Upper lobe of right lung (tissue), 1 donor: ENCODE measurements around the gene LENEP. TPM values are rescaled to one million over a fixed set of nuclear protein-coding genes. Genes with fewer than 3 reads are reported as not detected.

ENCODE experiments used
- ATAC-seq: fragments of 200-7000 bp; cut with Tn5 transposase; one replicate; pipeline ENCODE4 v1.9.1; 2020; ENCODE audit warnings: mild to moderate bottlenecking, moderate library complexity
- DNase-seq: peaks from one replicate; pipeline ENCODE4 v3.0.0-alpha.2; 2020
- H3K27ac ChIP-seq: fragments of 200-600 bp; one replicate; pipeline ENCODE4 v1.8.0; 2022
- H3K27me3 ChIP-seq: fragments of 200-600 bp; one replicate; pipeline ENCODE4 v1.8.0; 2022; ENCODE audit warnings: mild to moderate bottlenecking
- H3K36me3 ChIP-seq: fragments of 200-600 bp; one replicate; pipeline ENCODE4 v1.8.0; 2022
- H3K4me1 ChIP-seq: fragments of 200-600 bp; one replicate; pipeline ENCODE4 v1.8.0; 2022
- H3K4me3 ChIP-seq: fragments of 200-600 bp; one replicate; pipeline ENCODE4 v1.8.0; 2022; ENCODE audit warnings: mild to moderate bottlenecking
- H3K9me3 ChIP-seq: fragments of 200-600 bp; one replicate; pipeline ENCODE4 v1.8.0; 2022
- intact Hi-C: fragments of 100-400 bp; cut with DNase I; formaldehyde crosslinking; loops from one replicate; pipeline ENCODE4 v1.11.0; 2022
- total RNA-seq: library from RNA; stranded (reverse); fragmentation: NEBNext Ultra II Directional; extraction: Animal tissue kit (Norgen Biotek cat#: 25700); gene quantifications from one replicate; pipeline ENCODE4 v1.2.1, GENCODE V29; 2021
- TF ChIP-seq, protein P1 (sequence below): fragments of 200-600 bp; IDR thresholded peaks from one replicate; pipeline ENCODE4 v1.8.0; 2022; ENCODE audit warnings: antibody characterized with exemption
- donor health status: DM: no; HTN: yes; CAD: no; lungs with severe emphysema.

Gene LENEP
- total RNA-seq, 1 donor from 2014 or later, result not detected

GRCh38 chr1:154958036-154958435, 35.4 kb upstream of the LENEP start:
- no peak overlapping the region for H3K4me3 ChIP-seq
- DNase-seq, result no peak
- no peaks in the 10 kb centered on the region for H3K27me3 ChIP-seq
- H3K27ac ChIP-seq, result no peak overlapping the region
- TF ChIP-seq, protein P1, sequence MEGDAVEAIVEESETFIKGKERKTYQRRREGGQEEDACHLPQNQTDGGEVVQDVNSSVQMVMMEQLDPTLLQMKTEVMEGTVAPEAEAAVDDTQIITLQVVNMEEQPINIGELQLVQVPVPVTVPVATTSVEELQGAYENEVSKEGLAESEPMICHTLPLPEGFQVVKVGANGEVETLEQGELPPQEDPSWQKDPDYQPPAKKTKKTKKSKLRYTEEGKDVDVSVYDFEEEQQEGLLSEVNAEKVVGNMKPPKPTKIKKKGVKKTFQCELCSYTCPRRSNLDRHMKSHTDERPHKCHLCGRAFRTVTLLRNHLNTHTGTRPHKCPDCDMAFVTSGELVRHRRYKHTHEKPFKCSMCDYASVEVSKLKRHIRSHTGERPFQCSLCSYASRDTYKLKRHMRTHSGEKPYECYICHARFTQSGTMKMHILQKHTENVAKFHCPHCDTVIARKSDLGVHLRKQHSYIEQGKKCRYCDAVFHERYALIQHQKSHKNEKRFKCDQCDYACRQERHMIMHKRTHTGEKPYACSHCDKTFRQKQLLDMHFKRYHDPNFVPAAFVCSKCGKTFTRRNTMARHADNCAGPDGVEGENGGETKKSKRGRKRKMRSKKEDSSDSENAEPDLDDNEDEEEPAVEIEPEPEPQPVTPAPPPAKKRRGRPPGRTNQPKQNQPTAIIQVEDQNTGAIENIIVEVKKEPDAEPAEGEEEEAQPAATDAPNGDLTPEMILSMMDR, result no peak
- ATAC-seq, result no peak
- peaks cover 53% of the 10 kb centered on the region for H3K4me1 ChIP-seq
- no peaks in the 10 kb centered on the region for H3K9me3 ChIP-seq
- peaks cover 13% of the 10 kb centered on the region for H3K36me3 ChIP-seq
- intact Hi-C loops, result no loop called here

- intact Hi-C loops, result no loop called here
- peaks cover 20% of the 10 kb centered on the region for H3K36me3 ChIP-seq
- ATAC-seq (no peak), DNase-seq (peak; percentile 61)
- TF ChIP-seq, protein P1, result no peak
- no peaks in the 10 kb centered on the region for H3K9me3 ChIP-seq
- H3K27ac ChIP-seq, result no peak overlapping the region
- no peaks in the 10 kb centered on the region for H3K27me3 ChIP-seq
- no peak overlapping the region for H3K4me3 ChIP-seq
- peaks cover 45% of the 10 kb centered on the region for H3K4me1 ChIP-seq
Observed at GRCh38 chr1:154958681-154959425, 34.5 kb upstream of the LENEP start.

GRCh38 chr1:154959426-154959780, 34.0 kb upstream of the LENEP start:
- TF ChIP-seq, protein P1, result no peak
- Histone ChIP-seq H3K9me3 (no peaks in the 10 kb centered on the region), H3K4me1 (peaks cover 40% of the 10 kb centered on the region), H3K27me3 (no peaks in the 10 kb centered on the region), H3K36me3 (peaks cover 23% of the 10 kb centered on the region), H3K4me3 (no peak overlapping the region), H3K27ac (no peak overlapping the region)
- intact Hi-C loops, result no loop called here
- no peak for DNase-seq
- ATAC-seq, result no peak

- Histone ChIP-seq H3K9me3 (no peaks in the 10 kb centered on the region), H3K4me1 (peaks cover 29% of the 10 kb centered on the region), H3K27me3 (no peaks in the 10 kb centered on the region), H3K36me3 (peaks cover 35% of the 10 kb centered on the region), H3K4me3 (peak overlapping the region; percentile 90), H3K27ac (peak overlapping the region; percentile 98)
- DNase-seq (no peak), ATAC-seq (no peak)
- intact Hi-C loops, result no loop called here
- TF ChIP-seq, protein P1, result no peak
Observed at GRCh38 chr1:154960446-154961136, 32.8 kb upstream of the LENEP start.

DNA sequence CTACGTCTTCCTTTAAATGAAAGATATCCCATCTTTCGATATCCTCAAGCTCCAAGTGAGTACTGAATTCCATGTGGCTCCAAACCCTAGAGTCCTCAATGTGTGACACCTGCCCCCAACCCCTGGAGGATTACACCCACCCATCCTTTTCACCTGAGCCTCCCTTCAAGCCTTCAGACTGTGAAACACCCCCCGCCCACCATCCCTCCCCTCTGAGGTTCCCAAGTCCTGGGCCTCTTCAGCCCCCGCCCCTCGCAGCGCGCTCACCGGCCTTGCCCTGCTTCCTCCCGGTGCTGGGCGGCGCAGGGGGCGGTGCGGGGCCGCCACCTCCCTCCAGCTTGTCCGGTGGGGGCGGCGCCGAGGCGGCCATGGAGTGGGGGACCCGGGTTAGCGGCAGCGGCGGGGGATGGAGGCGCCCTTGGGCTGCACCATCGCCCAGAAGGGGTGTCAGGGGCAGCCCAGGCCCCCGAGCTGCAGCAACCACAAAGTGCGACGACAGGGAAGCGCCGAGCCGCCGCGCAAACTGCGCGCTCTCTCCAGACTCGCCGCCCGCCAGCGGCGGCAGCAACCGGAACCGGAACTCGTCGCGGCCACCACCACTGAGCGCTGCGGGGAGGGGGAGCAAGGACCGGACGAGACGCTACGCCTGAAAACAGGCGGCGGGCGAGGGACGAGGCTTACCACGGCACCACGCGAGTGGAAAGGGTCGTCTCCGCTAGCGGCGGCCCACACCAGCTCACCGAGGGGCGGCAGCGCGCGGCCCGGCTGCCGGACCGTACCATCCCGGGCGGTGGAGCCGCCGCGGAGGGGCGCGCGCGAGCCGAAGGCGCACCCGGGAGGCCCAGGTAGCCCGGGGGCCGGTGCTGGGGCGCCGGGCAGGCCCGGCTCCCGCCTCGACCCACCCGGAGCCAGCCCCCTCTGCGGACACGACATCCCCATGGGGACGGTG, 31.9 kb upstream of the LENEP start, which contains the start of gene PYGO2:
TSS of gene PYGO2 (minus strand) at position 576 of the 949 bp plus-strand sequence. CDS start at position 370, 206 bp downstream.
- intact Hi-C loops, result no loop called here
- Histone ChIP-seq H3K27ac (peak within 1 kb of the TSS; percentile 98), H3K27me3 (no peaks in the 10 kb centered on the region), H3K36me3 (peaks cover 44% of the 10 kb centered on the region), H3K4me1 (peaks cover 27% of the 10 kb centered on the region), H3K4me3 (peak within 1 kb of the TSS; percentile 90), H3K9me3 (no peaks in the 10 kb centered on the region)
- TF ChIP-seq, protein P1, result peak; percentile 53
- ATAC-seq (peak; percentile 90), DNase-seq (peak; percentile 93)
